Neutrophil (primary cell): ENCODE data around the gene CAMK1.

Experiments used
- H3K27ac ChIP-seq: fragments of 200-600 bp; sonication (generic); 2 replicates; pipeline ENCODE4 v1.5.1; 2016; ENCODE audit warnings: mild to moderate bottlenecking, moderate library complexity
- H3K27me3 ChIP-seq: fragments of 200-600 bp; sonication (generic); 2 replicates; pipeline ENCODE4 v1.6.0; 2016; ENCODE audit warnings: mild to moderate bottlenecking
- H3K36me3 ChIP-seq: fragments of 200-600 bp; sonication (generic); 2 replicates; pipeline ENCODE4 v1.5.1; 2017
- H3K4me1 ChIP-seq, 2 experiments: fragments of 200-600 bp in 1 of 2; sonication (generic) in 1 of 2; 1 replicate in 1 of 2; 2 replicates in 1 of 2; pipeline versions ENCODE4 v1.5.1 to v1.6.1; 2013 to 2016; ENCODE audit warnings: low read depth in 1 of 2, low read length in 1 of 2, mild to moderate bottlenecking in 1 of 2, moderate library complexity in 1 of 2; ENCODE audit not compliant: control insufficient read depth in 1 of 2, insufficient read depth in 1 of 2
- H3K4me3 ChIP-seq, 2 experiments: fragments of 200-600 bp in 1 of 2; sonication (generic) in 1 of 2; 1 replicate in 1 of 2; 2 replicates in 1 of 2; pipeline ENCODE4 v1.5.1; 2013 to 2016; ENCODE audit warnings: low read depth in 1 of 2, low read length in 1 of 2, mild to moderate bottlenecking in 1 of 2, moderate library complexity in 1 of 2
- H3K9me3 ChIP-seq: fragments of 200-600 bp; sonication (generic); 2 replicates; pipeline ENCODE4 v1.5.1; 2016
- TF ChIP-seq, protein P1 (sequence below): fragments of 200-600 bp; sonication (generic); IDR thresholded peaks from 2 replicates; pipeline ENCODE4 v1.5.1; 2016; ENCODE audit warnings: antibody characterized with exemption

CAMK1 gene

GRCh38 chr3:9762871-9763270 is 6.9 kb downstream of the CAMK1 start:
- peaks cover 8 to 9% of the 10 kb centered on the region in 2 experiments for H3K4me1 ChIP-seq
- no peak overlapping the region for H3K27ac ChIP-seq
- H3K36me3 ChIP-seq = peaks cover 19% of the 10 kb centered on the region
- H3K9me3 ChIP-seq = no peaks in the 10 kb centered on the region
- no peaks in the 10 kb centered on the region for H3K27me3 ChIP-seq
- TF ChIP-seq, protein P1, sequence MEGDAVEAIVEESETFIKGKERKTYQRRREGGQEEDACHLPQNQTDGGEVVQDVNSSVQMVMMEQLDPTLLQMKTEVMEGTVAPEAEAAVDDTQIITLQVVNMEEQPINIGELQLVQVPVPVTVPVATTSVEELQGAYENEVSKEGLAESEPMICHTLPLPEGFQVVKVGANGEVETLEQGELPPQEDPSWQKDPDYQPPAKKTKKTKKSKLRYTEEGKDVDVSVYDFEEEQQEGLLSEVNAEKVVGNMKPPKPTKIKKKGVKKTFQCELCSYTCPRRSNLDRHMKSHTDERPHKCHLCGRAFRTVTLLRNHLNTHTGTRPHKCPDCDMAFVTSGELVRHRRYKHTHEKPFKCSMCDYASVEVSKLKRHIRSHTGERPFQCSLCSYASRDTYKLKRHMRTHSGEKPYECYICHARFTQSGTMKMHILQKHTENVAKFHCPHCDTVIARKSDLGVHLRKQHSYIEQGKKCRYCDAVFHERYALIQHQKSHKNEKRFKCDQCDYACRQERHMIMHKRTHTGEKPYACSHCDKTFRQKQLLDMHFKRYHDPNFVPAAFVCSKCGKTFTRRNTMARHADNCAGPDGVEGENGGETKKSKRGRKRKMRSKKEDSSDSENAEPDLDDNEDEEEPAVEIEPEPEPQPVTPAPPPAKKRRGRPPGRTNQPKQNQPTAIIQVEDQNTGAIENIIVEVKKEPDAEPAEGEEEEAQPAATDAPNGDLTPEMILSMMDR = no peak
- H3K4me3 ChIP-seq = no peak overlapping the region

- H3K4me3 ChIP-seq = no peak overlapping the region
- peaks cover 0 to under 1% of the 10 kb centered on the region in 2 experiments for H3K4me1 ChIP-seq
- peaks cover 29% of the 10 kb centered on the region for H3K36me3 ChIP-seq
- no peaks in the 10 kb centered on the region for H3K9me3 ChIP-seq
- H3K27ac ChIP-seq = no peak overlapping the region
- H3K27me3 ChIP-seq = no peaks in the 10 kb centered on the region
- TF ChIP-seq, protein P1 = no peak
These were observed 7.8 kb downstream of the CAMK1 start for GRCh38 chr3:9761919-9762318.

DNA sequence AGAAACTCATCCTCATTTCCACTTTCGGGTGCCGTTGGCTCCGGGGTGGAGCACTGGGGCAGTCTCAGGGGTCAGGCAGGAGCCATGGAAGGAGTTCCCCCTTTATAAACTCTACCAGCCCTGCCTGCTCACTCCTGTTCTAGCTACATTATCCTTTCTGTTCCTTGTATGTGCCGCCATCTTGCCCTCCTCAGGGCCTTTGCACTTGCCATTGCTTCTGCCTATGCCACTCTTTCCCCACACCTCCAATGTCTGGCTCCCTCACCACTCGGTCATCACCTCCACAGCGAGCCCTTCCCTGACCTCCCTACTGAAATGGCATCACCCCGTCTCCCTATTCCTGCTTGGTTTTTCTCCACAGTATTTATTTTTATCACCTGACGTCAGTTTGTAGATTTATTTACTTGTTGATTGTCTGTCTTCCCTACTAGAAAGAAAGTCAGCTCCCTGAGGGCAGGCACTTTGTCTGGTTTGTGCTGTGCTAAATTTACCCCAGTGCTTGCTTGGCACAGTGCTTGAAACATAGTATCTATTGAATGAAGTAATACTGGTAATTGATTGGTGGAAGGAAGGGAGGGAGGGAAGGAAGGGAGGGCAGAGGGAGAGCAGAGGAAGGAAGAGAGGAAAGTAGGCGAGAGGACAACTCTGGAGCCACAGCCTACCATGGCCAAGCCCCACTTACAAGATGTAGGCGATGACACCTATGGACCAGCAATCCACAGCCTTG is 8.8 kb downstream of the CAMK1 start:
- no peak overlapping the region for H3K27ac ChIP-seq
- no peak overlapping the region for H3K4me3 ChIP-seq
- H3K27me3 ChIP-seq = no peaks in the 10 kb centered on the region
- TF ChIP-seq, protein P1 = no peak
- no peaks in the 10 kb centered on the region for H3K4me1 ChIP-seq
- H3K9me3 ChIP-seq = no peaks in the 10 kb centered on the region
- H3K36me3 ChIP-seq = peaks cover 38% of the 10 kb centered on the region

DNA sequence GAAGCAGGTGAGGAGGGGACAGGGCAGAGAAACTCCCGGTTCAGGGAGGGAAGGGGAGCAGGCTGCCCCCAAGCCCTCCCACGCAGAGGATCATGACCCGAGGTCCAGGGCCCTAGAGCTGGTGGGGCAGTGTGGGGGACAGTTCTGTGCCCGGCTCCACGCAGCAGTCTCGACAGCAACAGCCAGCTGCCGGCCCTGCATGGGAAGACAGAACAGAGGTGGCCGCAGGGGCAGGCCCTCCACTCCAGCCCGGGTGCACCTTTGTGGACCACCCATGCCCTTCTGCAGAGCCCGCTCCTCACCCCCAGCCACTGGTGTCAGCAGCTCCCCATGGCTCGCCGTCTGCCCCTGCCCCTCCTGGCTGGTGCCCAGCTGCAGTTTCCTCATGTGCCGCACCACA is 12.3 kb downstream of the CAMK1 start:
- Histone ChIP-seq H3K36me3 (peaks cover 44% of the 10 kb centered on the region), H3K9me3 (no peaks in the 10 kb centered on the region), H3K4me3 (no peak overlapping the region), H3K27me3 (no peaks in the 10 kb centered on the region), H3K27ac (no peak overlapping the region), H3K4me1 (peaks cover 12 to 14% of the 10 kb centered on the region in 2 experiments)
- TF ChIP-seq, protein P1 = no peak

DNA sequence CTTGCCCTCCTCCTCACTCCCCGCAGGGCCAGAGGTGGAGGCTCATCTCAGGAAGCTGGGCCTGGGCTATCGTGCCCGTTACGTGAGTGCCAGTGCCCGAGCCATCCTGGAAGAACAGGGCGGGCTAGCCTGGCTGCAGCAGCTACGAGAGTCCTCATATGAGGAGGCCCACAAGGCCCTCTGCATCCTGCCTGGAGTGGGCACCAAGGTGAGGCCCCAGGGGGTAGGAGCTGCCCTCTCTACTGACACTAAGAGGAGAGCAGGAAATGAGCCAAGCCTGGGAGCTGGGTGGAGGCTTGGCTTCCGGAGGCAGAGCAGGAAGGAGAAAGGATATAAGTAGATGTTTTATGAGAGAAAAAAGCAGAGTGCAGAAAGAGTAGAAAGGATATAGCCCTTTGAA is 15.1 kb downstream of the CAMK1 start:
- H3K4me3 ChIP-seq = no peak overlapping the region
- peaks cover 47% of the 10 kb centered on the region for H3K36me3 ChIP-seq
- TF ChIP-seq, protein P1 = no peak
- H3K4me1 ChIP-seq = peaks cover 33% of the 10 kb centered on the region in 2 experiments
- no peaks in the 10 kb centered on the region for H3K9me3 ChIP-seq
- H3K27me3 ChIP-seq = no peaks in the 10 kb centered on the region
- peak overlapping the region; percentile 51 for H3K27ac ChIP-seq
